NCI-H345 treated with DMSO at 0.1 percent for 48 hours (cell line): ENCODE results near the gene MYL2.

ENCODE experiments used
- DNase-seq: peaks from one replicate; lab custom pipeline; 2025; ENCODE audit not compliant: unreplicated experiment; lab: John Stamatoyannopoulos, UW

The MYL2 gene

DNA sequence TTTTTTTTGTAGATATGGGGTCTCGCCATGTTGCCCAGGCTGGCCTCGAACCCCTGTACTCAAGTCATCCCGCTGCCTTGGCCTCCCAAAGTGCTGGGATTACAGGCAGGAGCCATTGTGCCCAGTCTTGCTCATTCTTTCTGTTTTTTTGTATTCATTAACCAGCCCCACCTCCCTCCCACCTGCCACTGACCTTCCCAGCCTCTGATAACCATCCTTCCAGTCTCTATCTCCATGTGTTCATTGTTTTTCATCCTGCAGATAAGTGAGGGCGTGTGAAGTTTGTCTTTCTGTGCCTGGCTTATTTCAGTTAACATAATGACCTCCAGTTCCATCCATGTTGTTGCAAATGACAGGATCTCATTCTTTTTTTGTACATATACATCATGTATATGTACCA lies 19.0 kb downstream of the MYL2 start:
- no peak for DNase-seq

DNA sequence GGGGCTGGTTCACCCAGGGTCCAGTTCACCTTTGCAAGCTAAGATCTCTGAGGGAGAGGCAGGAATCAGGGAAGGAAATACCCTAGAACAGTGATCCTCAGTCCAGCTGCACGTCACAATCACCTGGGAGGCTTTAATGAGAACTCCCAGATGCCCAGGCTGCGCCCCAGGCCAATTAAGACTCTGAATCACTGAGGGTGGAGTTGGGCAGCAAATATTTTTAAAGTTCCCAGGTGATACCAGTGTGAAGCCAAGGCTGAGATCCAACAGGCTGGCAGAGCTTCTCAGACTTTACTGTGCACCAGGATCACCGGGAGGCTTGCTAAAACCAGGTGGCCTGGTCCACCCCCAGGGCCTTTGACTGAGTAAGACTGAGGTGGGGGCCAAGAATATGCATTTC lies 23.8 kb downstream of the MYL2 start:
- DNase-seq = no peak

DNA sequence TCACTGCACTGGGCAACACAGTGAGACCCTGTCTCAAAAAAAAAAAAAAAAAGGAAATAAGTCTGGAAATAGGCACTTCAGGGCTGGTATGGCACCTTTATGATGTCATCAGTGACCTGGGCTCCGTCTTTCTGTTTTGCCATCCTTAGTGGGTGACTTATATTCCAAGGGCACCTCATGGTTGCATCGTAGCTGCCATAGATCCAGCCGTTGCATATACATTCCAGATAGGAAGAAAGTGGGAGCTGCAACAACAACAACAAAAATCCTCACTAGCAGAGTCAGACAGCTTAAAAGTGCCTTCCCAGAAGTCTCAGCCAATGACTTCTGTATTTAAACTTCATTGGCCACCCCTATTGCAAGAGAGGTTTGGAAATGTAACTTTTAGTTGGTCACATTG lies 26.4 kb downstream of the MYL2 start:
- DNase-seq = no peak

DNA sequence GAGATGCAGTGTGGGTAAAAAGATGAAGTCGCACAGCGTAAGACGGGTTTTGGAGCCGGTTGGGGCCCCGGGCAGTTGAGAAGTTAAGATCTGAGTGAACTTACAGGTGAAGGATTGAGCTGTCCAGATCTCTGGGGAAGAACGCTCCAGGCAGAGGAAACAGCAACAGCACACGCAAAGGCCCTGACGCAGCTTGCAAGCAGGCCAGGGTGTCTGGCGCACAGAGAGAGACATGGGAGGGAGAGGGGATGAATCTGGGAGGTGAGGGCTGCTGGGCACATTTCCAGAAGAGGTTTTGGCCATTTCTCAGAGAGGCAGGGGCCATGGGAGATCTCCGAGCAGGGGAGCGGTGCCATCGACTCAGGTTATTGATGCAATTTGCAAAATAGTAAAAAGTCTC lies 31.0 kb downstream of the MYL2 start:
- no peak for DNase-seq

DNA sequence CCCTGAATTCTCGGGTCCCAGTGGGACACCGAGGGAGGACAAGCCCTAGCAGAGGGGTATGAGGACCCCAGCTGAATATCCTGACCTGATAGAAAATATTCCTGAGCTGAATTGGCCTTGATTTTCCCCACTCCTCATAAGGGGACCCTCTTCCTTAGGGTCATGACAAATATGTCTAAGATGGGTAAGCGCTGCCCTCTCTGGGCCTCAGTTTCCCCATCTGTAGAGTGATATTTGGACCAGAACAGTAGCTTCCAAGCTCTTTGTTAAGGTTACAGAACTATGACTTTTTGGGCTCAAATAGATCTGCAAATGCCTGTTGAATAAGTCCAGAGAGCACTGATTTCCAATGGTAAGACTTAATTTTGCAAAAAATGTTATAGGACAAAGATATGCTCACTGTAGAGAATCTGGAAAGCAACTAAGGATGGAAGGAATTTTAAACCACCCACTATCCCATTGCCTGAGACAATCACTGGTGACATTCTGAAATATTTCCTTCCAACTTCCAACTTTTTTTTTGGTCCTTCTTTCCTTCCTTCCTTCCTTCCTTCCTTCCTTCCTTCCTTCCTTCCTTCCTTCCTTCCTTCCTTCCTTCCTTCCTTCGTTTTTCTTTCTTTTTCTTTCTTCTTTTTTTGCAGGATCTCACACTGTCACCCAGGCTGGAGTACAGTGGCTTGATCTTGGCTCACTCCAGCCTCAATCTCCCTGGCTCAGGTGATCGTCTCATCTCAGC lies 32.0 kb downstream of the MYL2 start:
- DNase-seq = no peak

DNA sequence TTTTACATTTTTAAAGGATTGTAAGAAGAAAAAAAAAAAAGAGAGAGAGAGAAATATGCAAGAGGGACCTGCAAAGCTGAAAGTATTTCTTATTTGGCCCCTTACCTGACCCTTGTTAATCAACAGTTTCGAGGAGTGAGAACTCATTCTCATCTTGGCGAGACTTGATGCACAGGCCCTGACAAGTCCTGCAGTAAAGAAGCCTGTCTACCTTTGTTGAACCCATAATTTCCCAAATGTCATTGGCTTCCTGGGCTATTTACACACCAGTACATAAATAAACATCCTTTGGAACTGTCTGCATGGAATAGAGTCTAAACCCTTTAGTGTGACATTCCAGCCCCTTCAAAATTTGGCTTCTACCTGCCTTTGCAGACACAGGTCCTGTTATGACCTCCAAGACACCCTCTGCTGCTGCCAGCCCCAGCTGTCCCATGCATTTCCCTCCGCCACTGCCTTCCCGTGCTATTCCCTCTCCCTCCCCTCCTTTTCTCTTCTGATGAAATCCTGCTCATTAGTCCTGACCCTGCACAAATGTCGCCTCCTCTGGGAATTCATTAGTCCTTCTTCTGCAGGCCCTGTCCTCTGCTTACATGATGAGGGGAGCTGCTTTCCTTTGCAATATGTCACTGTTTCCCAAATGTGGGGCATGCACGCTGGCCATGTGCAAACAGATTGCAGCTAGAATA lies 35.1 kb downstream of the MYL2 start:
- DNase-seq = no peak

DNA sequence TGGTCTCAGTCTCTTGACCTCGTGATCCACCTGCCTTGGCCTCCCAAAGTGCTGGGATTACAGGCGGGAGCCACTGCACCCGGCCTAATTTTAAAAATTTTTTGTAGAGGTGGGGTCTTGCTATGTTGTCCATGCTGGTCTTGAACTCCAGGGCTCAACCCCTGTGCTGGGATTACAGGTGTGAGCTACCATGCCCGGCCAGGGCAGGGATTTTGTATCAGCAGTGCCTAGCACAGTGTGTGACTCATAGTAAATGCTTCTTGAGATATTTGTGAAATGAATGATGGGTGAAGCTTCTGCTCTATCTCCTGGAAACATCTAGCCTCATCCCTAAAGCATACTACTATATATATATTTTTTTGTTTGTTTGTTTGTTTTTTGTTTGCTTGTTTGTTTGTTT lies 37.1 kb downstream of the MYL2 start:
- DNase-seq = no peak

DNA sequence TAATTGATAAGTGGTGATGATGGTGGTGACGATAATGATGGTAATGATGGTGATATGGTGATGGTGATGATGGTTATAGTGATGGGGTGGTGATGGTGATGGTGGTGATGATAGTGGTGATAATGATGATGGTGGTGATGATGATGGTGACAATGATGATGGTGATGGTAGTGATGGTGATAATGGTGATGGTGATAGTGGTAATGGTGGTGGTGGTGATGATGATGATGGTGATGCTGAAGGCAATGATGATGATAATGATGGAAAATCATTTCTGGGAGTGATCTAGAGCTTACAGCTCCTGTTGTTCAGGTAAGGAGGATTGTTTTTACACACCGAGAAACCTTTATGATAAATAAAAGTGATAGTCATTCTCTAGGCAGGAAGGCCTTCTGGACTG lies 39.7 kb downstream of the MYL2 start:
- no peak for DNase-seq

DNA sequence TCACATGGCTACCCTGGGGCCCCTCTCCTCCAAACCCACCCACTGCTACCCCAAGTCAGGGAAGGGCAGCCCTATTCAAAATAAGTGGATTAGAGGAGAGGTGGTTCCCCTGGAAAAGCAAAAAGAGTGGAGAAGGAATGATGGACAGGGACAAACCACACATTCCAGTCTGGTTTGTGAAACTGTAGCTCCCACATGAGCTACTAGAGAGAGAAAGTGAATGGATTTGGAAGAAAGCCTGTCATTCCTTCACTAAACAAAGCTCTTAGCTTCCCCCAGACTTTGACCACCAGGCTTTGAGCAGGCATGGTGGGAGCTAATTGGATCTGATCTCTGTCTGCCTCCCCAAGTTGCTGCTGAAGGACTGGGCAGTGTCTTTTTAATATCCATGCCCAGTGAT lies 45.6 kb downstream of the MYL2 start:
- no peak for DNase-seq

DNA sequence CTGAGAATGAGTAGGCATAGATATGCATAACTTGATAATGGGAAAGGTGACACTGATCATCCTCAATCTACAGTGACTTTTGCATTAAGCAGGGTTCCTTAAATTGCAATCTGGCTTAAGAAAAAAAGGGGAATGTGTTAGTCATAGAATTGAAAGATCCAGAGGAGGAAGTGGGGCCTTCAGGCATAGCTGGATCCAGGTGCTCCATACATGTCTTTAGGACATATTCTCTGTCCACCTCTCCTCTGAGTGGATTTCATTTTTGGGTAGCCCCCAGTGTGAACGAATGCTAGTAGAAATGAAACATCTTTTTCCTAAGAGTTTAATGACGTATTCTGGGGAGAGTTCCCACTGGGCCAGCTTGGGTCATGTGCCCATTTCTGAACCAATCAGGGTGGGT lies 46.0 kb downstream of the MYL2 start:
- DNase-seq = no peak

DNA sequence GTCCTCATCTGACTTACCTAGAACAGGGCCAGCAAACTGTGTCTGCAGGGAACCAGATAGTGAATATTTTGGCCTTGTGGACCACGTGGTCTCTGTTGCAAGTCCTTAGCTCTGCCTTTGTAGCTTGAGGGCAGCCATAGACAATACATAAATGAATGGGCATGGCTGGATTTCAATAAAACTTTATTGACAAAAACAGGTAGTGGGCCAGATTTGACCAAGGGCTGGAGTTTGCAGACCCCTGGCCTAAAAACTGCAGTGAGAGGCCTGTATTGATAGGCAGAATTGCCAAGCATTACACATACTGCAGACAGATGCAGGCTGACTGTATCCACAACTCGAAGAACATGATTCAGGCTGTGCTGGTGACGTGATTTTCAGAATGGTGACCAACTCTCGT lies 48.3 kb downstream of the MYL2 start:
- no peak for DNase-seq

DNA sequence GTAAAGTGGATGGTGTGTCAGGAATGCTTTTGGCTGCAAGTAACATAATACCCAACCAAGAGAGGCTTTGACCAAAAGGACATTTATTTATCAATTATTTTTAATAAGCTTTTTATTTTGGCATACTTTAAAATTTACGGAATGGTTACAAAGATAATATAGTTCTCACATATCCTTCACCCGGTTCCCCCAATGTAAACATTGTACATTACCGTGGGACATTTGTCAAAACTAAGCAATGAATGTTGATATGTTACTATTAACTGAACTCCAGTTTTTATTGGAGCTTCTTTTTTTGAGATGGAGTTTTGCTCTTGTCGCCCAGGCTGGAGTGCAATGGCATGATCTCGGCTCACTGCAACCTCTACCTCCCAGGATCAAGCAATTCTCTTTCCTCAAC lies 50.6 kb downstream of the MYL2 start:
- DNase-seq = no peak

DNA sequence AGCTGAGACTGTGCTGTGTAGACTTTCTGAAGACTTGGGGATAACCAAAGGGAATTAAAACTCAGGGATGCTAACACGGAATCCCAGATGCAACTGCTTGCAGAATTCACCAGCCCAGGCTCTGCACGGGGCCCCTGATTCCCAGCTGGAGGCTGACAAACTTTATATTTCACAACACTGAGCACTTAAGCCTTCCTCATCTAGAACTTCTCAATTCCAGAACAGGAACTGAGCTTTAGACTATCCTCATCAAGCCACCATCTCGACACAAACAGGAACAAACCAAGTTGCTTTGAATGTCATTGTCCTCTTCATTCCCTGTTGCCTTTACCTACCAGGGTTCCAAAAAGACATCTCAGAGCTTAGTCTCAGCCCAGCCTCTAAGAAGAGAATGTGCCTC lies 51.4 kb downstream of the MYL2 start:
- DNase-seq = no peak

DNA sequence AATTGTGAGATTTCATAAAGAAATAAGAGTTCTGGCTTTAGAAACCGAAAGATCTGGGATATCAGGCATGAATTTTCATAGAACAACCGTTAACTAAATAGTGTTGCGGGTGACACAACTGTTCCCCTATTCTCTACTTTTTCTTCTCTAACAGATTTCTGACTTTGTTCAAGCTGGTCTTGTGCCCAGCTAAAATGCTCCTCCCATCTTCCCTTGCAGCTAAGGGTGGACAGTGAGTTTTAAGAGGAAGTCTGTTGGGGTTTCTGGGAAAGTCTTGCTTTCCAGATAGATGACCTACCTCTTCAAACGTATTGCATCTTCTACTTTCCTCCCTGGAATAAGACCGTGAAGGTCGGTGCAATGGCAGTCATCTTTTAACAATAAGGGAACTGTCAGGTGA lies 54.9 kb downstream of the MYL2 start:
- no peak for DNase-seq

DNA sequence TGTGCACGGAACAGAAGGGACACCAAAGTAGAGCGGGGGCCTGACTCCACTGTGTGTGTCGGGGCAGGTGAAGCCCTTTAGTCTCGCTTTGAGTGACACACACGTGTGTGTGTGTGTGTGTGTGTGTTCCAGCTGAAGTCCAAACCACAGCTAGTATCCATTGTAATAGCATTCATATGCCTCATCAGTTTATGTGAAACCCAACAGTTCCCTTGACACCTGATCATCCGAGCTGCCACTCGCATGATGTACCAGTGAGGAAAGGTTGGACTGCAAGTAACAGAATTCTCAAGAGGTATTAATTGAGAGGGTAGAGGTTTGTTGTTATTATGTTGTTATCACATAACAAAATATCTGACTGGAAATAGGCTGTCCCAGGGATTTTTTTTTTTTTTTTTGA lies 57.2 kb downstream of the MYL2 start:
- DNase-seq = no peak

DNA sequence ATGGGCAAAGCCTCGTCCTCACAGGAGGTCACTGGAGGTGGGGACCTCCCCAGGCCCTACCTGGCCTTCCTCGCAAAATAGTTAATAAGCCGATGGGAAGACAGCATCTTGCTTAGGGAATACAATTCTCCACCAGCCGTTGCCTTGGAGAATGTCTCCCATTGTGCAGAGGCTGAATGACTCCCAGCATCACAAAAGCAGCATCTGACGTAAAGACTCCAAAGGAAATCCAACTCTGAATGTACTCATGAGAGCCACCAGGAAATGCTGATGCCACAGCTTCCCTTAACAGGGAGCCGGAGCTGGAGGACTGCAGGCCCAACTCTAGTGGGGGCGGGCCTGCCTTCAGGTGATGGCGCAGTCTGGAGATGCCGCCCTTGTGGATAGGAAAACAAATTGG lies 58.0 kb downstream of the MYL2 start:
- no peak for DNase-seq

DNA sequence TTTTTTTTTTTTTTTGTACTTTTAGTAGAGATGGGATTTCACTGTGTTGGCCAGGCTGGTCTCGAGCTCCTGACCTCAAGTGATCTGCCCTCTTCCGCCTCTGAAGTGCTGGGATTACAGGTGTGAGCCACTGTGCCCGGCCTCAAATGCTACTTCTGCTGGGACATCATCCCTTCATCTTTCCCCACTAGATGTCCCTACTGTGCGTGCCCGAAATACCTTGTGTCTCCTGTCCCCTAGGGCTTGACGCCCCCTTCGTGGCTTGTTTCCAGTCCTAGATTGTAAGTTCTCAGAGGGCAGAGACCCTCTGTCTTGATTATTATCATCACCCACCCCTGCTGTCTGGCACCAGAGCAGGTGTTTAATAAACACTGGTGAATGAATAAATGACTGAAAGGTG lies 58.6 kb downstream of the MYL2 start:
- no peak for DNase-seq
